Stimulated activated CD4-positive, alpha-beta T cell treated with anti-CD3 and anti-CD28 coated beads, Interleukin-4, amount 100 ng/mL, for 48 hours (primary cell): Measurements from ENCODE around the gene MRPS34.
A peak's percentile ranks its signal among the peaks of the same experiment; 100 is the strongest.

Experiments used
- DNase-seq, 2 donors: peaks; one replicate each; pipeline ENCODE4 v3.0.0-alpha.2; 2020; ENCODE audit warnings: low read depth in 2 of 2

MRPS34 gene

GRCh38 chr16:1794908-1795666 is 22.2 kb upstream of the MRPS34 start:
- no peak for DNase-seq

GRCh38 chr16:1794221-1794871 is 21.4 kb upstream of the MRPS34 start:
- no peak for DNase-seq

DNA sequence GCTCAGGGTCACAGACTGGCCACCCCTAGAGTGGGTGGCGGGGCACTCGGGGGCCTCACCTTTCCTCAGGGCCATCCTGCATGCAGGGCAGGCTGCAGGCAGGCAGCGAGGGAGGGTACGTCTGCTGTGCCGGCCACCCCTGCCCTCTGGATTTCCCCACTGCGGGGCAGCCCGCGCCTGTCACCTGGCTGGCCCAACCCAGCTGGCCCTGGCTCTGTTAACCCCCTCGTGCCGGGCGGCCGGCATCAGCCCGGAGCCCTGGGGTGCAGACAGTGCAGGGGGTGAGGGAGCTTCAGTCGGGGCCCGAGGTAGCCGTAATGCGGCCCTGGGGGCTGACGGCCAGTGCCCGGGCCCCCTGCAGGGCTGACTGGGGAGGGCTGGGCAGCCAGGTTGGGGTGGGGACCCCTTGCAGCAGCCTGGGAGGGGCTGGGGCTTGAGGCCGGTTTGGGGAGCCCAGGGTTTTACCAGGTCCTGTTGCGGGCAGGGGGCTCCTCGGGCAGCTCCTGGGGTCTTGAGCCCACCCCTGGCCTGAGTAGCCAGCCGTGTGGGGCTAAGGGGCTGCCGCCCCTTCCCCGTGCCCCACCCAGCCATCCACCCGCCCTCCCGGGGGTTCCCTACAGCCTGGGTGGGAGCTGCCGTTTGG is 20.8 kb upstream of the MRPS34 start, which contains the start of gene IGFALS:
IGFALS (minus strand) TSS at position 128 of the 643 bp plus-strand sequence; CDS start at position 75, 53 bp downstream.
- DNase-seq = no peak

DNA sequence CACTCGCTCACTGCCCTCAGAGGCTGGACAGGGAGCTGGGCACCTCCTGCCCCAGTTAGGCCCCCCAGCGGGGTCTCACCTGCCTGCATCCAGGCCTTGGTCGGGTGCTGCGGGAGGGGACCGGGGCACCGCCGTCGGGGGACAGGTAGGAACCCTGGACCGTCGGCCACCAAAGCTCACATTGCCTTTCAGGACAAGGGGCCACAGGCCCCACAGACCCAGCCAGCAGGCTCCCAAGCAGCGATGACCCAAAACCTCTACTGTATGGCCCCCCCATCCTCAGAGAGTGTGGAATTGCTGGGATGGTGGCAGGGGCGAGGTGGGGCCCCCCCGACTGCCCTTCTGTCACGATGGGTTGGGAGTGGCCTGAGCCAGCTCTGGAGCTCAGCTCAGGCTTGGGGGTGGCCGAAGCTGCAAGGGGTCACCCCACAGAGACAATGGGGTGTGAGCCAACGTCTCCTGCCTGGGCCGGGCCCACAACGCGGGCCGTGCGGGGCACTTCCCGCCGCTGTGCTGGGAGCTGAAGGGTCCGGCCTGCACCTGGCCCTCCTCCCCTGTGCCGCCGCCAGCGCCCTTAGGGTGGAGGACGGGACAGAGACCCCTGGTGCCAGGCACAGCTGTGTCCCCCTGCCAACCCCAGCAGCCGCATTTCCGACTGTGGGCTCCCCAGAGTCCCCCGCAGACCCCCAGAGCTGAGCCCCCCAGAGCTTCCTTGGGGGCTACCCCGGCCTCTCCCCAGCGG is 20.1 kb upstream of the MRPS34 start:
- no peak for DNase-seq

DNA sequence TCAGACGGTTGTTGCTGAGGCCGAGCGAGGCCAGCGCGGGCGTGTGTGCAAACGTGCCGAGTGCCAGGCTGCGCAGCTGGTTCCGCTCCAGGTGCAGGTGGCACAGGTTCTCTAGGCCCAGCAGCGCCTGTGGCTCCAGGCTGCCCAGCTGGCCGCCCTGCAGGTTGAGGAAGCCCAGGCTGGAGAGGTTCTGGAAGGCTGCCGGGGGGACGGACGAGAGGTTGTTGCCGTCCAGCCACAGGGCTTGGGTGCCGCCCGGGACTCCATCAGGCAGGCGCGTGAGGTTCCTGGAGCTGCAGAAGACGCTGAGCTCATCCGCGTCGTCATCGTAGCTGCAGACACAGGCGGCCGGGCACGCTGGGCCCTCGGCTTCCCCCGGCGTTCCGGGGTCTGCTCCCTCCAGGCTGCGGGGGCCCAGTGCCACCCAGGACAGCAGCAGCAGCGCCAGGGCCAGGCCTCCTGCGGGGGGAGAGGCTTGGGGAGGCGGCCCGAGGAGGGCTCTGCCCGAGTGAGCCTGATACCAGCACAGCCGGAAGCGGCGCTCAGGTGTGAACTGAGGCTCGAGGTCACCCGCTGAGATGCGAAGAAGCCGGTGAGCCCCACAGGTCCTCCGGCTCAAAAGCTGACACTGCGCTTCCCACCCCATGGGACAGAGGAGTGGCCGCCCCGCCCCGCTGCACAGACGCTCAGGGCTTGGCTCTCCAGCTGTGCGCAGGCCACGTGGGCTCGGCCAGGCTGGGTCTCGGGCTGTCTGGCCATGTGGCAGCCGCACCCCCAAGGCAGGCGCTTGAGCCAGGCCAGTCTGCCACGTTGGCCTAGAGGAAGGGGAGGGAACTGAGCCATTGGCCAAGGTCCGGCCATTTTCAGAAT is 19.2 kb upstream of the MRPS34 start:
- DNase-seq = no peak

DNA sequence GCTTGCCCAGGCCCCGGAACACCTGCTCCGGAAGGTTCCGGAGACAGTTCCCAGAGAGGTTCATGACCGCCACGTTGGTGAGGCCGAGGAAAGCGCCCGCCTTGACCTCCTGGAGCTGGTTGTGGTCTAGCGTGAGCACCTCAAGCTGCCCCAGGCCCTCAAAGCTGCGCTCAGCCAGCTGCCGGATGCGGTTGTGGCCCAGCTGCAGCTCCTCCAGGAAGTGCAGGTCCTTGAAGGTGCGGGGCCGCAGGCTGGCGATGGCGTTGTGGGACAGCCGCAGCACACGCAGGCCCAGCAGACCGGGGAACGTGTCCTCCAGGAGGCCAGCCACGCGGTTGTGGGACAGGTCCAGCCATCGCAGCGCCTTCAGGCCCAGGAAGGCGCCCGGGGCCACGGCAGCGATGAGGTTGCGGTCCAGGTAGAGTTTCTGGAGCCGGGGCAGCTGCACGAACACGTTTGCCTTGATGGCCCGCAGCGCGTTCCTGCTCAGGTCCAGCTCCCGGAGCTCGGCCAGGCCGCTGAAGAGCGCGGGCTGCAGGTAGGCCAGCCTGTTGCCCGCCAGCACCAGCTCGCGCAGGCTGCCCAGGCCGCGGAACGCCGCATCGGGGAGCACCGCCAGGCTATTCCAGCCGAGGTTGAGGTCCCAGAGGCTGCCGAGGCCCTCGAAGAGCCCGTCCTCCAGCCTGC is 18.5 kb upstream of the MRPS34 start:
- DNase-seq = no peak

DNA sequence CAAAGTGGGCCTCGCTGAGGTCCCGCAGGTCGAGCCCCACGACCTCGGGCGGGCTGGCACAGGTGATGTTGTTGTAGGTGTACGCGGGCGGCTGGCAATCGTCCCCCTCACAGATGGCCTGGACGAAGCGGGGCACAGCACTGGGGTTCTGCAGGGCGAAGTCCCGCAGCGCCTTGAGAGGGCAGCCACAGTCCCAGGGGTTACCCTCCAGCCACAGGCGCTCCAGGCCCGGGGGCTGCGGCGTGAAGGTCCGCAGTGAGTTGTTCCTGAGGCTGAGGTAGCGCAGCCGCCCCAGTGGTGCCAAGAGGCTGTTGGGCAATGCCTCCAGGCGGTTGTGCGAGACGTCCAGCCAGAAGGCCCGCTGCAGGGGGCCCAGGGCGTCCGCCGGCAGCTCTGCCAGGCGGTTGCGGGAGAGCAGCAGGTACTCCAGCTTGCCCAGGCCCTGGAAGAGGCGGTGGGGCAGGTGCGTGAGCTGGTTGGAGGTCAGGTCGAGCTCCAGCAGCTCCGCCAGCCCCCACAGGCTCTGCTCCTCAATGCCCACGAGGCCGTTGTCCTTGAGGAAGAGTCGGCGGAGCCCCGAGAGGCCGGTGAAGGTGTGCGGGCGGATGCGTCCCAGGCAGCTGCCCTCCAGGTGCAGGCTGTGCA is 17.8 kb upstream of the MRPS34 start:
- DNase-seq = no peak

GRCh38 chr16:1790261-1790610 is 17.3 kb upstream of the MRPS34 start:
- no peak for DNase-seq

DNA sequence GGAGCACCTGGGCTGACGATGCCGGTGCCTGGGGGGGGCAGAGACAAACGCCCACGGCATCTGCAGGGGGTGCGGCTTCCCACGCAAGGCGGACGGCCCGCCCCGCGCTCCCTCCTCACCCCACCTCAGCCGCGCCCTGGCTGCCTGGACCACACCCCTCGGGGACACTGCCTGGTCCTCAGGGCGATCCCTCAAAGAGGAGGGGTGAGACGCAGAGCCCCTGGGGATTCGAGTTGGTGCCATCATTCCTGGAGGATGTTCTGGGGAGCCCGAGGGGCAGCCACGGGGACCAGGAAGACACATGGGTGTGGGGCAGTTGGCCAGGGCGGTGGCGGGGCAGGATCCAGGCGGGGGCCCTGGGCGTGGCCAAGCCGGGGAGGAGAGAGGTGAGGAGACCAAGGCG is 16.7 kb upstream of the MRPS34 start:
- DNase-seq = no peak

DNA sequence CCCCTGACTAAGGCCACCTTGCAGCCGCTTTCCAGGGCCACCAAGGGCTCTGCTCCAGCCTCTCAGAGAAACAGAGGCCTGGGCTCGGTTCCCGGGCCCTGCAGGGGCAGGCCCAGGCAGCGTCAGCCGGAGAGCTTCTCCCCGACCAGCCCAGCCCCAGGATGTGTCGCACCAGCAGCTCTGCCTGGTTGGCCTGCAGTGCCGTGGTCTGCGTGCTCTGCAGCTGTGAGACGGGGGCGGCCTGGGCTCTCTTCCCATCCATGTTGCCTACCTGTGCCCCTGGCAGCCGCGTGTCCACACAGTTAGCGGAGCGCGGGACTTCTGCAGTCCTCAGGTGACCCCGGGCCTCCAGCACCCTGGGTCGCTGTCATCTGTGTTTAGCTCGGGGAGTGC is 15.8 kb upstream of the MRPS34 start:
- no peak for DNase-seq

- no peak for DNase-seq
These were observed 15.3 kb upstream of the MRPS34 start for GRCh38 chr16:1788095-1788707.

- DNase-seq = no peak
These were observed 14.6 kb upstream of the MRPS34 start for GRCh38 chr16:1787322-1788094.

DNA sequence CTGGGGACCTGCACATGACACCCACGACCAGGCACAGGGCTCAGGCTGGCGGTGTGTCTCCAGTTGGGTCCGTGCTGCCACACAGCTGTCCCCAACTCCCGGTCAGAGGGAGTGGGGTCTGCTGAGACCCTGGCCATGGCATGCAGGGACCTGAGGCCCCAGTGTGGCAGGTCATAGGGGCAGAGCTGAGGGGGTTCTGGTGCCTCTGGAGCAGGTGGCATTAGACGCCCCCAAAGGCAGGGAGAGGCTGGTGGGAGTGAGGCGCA is 14.1 kb upstream of the MRPS34 start:
- no peak for DNase-seq

GRCh38 chr16:1786242-1787055 is 13.5 kb upstream of the MRPS34 start:
- DNase-seq = no peak

- no peak for DNase-seq
These were observed 12.9 kb upstream of the MRPS34 start for GRCh38 chr16:1785846-1786170.

DNA sequence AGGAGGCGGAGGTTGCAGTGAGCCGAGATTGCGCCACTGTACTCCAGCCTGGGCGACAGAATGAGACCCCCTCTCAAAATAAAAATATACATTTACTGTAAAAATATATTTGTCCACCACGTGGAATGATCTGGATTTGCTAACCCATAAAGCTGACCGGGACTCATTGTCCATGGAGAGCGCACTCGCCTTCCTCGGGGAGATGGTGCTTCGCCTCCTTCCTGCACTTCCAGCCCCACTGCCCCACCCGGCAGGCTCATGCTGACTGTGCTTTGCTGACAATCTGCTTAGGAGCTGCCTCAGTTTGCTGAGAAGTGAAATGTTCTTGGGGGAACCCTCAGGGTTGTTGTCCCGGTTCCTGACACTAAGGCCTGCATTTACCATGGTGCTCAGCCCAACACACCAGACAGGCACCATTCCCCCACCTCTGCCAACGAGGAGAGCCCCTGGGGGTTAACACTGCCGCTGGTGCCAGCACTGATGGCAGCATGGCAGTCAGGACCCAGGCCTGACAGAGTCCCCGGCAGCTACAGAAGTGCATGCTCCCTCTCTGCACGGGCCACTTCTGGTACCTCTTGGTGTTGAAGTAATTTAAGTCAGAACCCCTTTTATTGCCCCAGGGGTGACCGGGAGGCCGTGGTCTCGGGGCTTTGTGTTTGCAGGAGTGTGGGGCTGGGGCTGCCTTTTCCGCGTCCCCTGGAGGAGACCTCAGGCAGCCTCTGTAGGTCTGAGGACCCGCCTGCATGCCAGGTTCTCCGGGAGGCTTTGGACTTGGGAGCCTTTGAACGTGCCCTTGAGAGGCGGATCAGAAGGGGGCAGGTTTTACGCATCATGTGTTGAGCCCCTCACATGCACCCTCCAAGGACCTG is 12.3 kb upstream of the MRPS34 start:
- no peak for DNase-seq

GRCh38 chr16:1782408-1783264 is 9.7 kb upstream of the MRPS34 start, which contains the start of the genes NUBP2 and SPSB3:
TSS of gene NUBP2 (plus strand) at chr16:1782960. CDS start at chr16:1783021, 61 bp downstream.
TSS of gene SPSB3 (minus strand) at chr16:1782571. CDS start at chr16:1781483, 1,088 bp downstream.
- DNase-seq = peak; percentile 95 to 99
